OCI-LY1 (cell line): ENCODE data around the gene CDH4.

Experiments used
- EZH2 ChIP-seq: fragments of 200-600 bp; sonication (generic), shearing (Covaris generic); IDR thresholded peaks from 2 replicates; pipeline ENCODE4 v1.8.0; 2017; ENCODE audit warnings: borderline replicate concordance, mixed run types, mild to moderate bottlenecking, antibody characterized with exemption, low read length, moderate library complexity, mixed read lengths
- TF ChIP-seq, protein P1 (sequence below): fragments of 200-600 bp; sonication (generic), shearing (Covaris generic); IDR thresholded peaks from 2 replicates; pipeline ENCODE4 v1.5.1; 2017; ENCODE audit warnings: mild to moderate bottlenecking, antibody characterized with exemption, low read length, moderate library complexity, mixed read lengths

DNA sequence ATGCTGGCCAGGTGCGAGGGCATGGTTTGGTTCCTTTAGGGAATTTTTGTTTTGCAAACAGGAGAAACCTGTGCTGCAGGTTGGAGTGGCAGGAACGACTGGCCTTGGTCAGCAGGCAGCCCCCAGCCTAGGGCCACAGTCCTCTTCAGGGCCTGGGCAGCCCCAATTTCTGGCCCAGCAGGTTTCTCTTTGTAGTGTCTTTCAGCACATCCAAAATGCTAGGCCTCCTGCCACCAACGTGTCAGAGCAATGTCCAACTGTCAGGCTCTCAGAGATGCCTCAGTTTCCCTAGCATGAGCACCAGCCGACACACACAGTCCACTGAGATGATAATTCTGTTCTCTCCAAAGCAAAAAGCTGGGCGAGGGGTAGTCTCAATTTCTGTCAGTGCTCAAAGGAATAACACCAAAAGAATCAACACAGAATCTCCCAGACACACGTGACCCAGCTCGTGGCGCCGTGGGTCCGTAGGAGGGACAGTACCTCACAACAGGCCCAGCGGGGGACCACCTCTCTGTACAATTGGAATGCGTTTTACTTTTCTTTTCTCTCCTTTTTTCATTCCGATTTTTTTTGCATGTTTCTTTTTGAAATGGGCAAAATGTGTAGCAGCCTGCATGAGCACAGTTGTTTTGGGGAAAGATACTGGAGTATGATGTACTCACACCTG, 687.8 kb downstream of the CDH4 start:
- TF ChIP-seq, protein P1, sequence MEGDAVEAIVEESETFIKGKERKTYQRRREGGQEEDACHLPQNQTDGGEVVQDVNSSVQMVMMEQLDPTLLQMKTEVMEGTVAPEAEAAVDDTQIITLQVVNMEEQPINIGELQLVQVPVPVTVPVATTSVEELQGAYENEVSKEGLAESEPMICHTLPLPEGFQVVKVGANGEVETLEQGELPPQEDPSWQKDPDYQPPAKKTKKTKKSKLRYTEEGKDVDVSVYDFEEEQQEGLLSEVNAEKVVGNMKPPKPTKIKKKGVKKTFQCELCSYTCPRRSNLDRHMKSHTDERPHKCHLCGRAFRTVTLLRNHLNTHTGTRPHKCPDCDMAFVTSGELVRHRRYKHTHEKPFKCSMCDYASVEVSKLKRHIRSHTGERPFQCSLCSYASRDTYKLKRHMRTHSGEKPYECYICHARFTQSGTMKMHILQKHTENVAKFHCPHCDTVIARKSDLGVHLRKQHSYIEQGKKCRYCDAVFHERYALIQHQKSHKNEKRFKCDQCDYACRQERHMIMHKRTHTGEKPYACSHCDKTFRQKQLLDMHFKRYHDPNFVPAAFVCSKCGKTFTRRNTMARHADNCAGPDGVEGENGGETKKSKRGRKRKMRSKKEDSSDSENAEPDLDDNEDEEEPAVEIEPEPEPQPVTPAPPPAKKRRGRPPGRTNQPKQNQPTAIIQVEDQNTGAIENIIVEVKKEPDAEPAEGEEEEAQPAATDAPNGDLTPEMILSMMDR = no peak
- TF ChIP-seq EZH2 = no peak
